Progenitor cell of endocrine pancreas (in vitro differentiated cells): ENCODE data around the gene TMEM132D. TPM values are rescaled to one million over a fixed set of nuclear protein-coding genes. Genes with fewer than 3 reads are reported as not detected.

Experiments
- DNase-seq: peaks from one replicate; pipeline ENCODE4 v3.0.0; 2021; ENCODE audit warnings: low spot score; ENCODE audit not compliant: unreplicated experiment
- H3K27ac Mint-ChIP-seq: 2 replicates; pipeline ENCODE4 v1.8.0; 2021; ENCODE audit warnings: mild to moderate bottlenecking, moderate library complexity, mixed read lengths
- H3K27me3 Mint-ChIP-seq: 2 replicates; pipeline ENCODE4 v1.8.0; 2021; ENCODE audit warnings: mixed read lengths
- H3K36me3 Mint-ChIP-seq: 2 replicates; pipeline ENCODE4 v1.8.0; 2022; ENCODE audit warnings: mixed read lengths; ENCODE audit not compliant: insufficient read depth
- H3K4me1 Mint-ChIP-seq: 2 replicates; pipeline ENCODE4 v1.8.0; 2021; ENCODE audit warnings: low read depth, mixed read lengths
- H3K4me3 Mint-ChIP-seq: 2 replicates; pipeline ENCODE4 v1.8.0; 2021; ENCODE audit warnings: low read depth, mild to moderate bottlenecking, moderate library complexity, mixed read lengths
- H3K9me3 Mint-ChIP-seq: 2 replicates; pipeline ENCODE4 v1.8.0; 2021; ENCODE audit warnings: low read depth, mixed read lengths
- CTCF ChIP-seq: fragments of 200-600 bp; sonication (generic); IDR thresholded peaks from one replicate; pipeline ENCODE4 v1.5.0; 2021; ENCODE audit warnings: antibody characterized with exemption, mild to moderate bottlenecking; ENCODE audit not compliant: unreplicated experiment
- total RNA-seq: library from RNA; stranded (reverse); gene quantifications from 2 replicates; pipeline ENCODE4 v1.2.1, GENCODE V29; 2021

TMEM132D gene
- total RNA-seq, 1 donor from 2014 or later = 0.46 TPM

GRCh38 chr12:129185855-129186254 is 718.0 kb downstream of the TMEM132D start:
- no peak for TF ChIP-seq CTCF
- Mint-ChIP-seq H3K36me3 (no peaks in the 10 kb centered on the region), H3K27ac (no peak overlapping the region), H3K4me3 (no peak overlapping the region), H3K9me3 (peaks cover 5% of the 10 kb centered on the region), H3K4me1 (peaks cover 2% of the 10 kb centered on the region), H3K27me3 (peaks cover 17% of the 10 kb centered on the region)
- DNase-seq = no peak

- Mint-ChIP-seq H3K27ac (peak overlapping the region; percentile 4), H3K27me3 (peaks cover 17% of the 10 kb centered on the region), H3K4me1 (peaks cover 2% of the 10 kb centered on the region), H3K36me3 (no peaks in the 10 kb centered on the region), H3K9me3 (peaks cover 5% of the 10 kb centered on the region), H3K4me3 (no peak overlapping the region)
- no peak for DNase-seq
- no peak for TF ChIP-seq CTCF
Observed at GRCh38 chr12:129184127-129184928, 719.5 kb downstream of the TMEM132D start.

GRCh38 chr12:129179941-129180553 is 723.8 kb downstream of the TMEM132D start:
- no peak for DNase-seq
- peaks cover under 1% of the 10 kb centered on the region for H3K9me3 Mint-ChIP-seq
- no peak overlapping the region for H3K27ac Mint-ChIP-seq
- H3K27me3 Mint-ChIP-seq = peaks cover 10% of the 10 kb centered on the region
- no peak for TF ChIP-seq CTCF
- no peaks in the 10 kb centered on the region for H3K36me3 Mint-ChIP-seq
- H3K4me1 Mint-ChIP-seq = peaks cover 2% of the 10 kb centered on the region
- no peak overlapping the region for H3K4me3 Mint-ChIP-seq

GRCh38 chr12:129169928-129170327 is 733.9 kb downstream of the TMEM132D start:
- Mint-ChIP-seq H3K27ac (no peak overlapping the region), H3K4me3 (no peak overlapping the region), H3K27me3 (no peaks in the 10 kb centered on the region), H3K4me1 (no peaks in the 10 kb centered on the region), H3K36me3 (no peaks in the 10 kb centered on the region), H3K9me3 (peaks cover 5% of the 10 kb centered on the region)
- DNase-seq = no peak
- no peak for TF ChIP-seq CTCF

GRCh38 chr12:129163861-129164260 is 740.0 kb downstream of the TMEM132D start:
- Mint-ChIP-seq H3K27ac (no peak overlapping the region), H3K36me3 (no peaks in the 10 kb centered on the region), H3K4me1 (no peaks in the 10 kb centered on the region), H3K9me3 (peaks cover 8% of the 10 kb centered on the region), H3K27me3 (peaks cover 11% of the 10 kb centered on the region), H3K4me3 (no peak overlapping the region)
- no peak for DNase-seq
- no peak for TF ChIP-seq CTCF
